ENCODE data around the gene SRPRB.
A peak's percentile ranks its signal among the peaks of the same experiment; 100 is the strongest.

Gene SRPRB, protein sequence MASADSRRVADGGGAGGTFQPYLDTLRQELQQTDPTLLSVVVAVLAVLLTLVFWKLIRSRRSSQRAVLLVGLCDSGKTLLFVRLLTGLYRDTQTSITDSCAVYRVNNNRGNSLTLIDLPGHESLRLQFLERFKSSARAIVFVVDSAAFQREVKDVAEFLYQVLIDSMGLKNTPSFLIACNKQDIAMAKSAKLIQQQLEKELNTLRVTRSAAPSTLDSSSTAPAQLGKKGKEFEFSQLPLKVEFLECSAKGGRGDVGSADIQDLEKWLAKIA

DNA sequence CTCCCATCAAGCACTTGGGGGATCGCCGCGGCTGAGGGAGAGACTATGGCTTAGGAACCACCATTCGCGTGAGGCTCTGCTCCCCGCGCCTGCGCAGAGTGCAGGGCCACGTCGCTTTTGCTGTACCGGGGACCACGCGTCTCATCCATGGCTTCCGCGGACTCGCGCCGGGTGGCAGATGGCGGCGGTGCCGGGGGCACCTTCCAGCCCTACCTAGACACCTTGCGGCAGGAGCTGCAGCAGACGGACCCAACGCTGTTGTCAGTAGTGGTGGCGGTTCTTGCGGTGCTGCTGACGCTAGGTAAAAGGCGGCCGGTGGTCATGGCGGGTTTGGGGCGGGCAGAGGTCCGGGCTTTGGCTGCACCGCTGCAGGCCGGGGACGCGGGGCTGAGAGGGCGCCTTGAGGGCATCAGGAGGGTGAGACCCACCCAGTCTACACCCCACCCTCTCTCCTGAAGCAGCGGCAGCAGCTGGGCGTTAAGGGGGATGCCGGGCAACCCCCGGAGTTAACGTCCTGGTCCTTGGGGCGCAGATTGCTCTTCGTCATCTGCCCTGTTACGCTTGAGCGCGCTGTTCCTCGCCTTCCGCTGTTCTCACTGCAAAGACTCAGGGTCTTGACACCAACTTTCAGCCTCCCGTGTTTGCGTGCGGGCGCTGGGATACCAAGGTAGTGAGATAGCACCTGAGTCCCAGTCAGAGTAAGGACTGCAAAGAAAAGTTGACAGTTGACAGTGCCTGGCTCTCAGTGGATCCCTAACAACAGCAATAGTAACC, at the start of gene SRPRB:
SRPRB (plus strand) TSS at position 114 of the 774 bp plus-strand sequence; CDS start at position 148, 34 bp downstream.
- DNase-seq = peak; percentile 92

DNA sequence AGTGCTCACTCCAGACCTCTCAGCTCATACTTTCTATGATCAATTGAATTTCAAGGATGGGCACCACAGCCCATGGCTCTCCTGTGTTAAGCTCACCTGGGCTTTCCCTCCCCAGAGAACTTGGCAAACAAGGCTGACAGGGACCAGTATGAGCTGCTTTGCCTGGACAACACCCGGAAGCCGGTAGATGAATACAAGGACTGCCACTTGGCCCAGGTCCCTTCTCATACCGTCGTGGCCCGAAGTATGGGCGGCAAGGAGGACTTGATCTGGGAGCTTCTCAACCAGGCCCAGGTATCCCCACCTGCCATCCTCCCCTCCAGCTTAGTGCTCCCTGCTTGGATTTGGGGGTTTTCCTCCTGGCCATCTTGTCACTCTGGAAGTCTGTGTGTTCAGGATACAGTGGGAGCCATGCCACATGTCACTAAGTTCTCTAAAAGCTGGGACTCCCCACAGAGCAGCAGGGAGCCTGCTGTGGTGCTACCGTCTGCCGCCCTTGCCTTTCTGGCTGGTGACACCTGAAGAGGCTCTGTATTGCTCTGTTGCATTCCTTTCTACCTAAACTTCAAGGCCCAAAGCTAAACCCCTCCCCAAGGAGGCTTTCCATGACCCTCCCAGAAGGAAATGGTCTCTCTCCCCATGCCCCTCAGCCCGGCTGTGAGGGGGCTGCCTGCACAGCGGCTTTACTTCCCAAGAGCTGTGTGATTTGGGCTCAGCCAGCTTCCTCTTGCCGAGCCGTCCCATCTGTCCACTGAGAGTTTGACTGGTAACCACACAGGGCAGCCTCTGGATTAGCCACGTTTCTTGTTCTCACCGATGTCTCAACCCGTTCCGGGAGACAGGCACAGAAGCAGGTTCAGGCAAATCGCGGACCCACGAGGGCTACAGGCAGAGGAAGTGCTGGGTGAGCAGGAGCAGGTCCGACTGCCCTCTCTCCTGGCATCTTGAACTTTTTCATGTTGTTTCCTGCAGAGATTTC, 48.6 kb upstream of the SRPRB start:
- no peak for DNase-seq

DNA sequence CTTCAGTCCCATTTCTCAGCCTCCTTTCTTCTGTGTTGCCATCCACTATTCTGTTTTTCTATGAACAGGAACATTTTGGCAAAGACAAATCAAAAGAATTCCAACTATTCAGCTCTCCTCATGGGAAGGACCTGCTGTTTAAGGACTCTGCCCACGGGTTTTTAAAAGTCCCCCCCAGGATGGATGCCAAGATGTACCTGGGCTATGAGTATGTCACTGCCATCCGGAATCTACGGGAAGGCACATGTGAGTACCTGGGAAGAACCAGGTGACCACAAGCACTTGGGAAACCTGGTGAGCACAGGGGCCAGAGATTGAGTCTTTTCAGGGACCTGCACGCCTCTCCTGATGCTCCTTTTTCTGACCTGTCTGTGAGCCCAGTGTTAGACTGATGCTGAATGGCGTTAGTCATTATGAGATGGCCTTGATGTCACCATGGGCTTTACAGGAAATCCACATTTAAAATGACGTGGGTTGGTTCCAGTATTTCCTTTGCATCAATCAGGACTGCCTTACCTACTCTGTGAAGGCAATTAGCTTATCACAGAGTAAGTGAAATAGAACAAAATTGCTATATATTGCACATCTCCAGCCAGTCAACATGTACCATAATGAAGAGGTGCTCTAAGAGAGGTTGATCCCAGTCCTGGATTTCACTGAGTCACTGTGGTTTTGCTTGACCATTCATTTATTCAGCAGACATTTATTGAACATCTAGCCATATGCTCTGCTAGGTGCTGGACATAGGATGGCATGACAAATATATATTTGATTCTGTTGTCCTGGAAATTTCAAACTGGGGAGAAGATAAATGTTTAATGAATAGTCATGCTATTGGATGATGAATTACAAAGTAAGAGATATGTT, 47.7 kb upstream of the SRPRB start:
- DNase-seq = no peak

DNA sequence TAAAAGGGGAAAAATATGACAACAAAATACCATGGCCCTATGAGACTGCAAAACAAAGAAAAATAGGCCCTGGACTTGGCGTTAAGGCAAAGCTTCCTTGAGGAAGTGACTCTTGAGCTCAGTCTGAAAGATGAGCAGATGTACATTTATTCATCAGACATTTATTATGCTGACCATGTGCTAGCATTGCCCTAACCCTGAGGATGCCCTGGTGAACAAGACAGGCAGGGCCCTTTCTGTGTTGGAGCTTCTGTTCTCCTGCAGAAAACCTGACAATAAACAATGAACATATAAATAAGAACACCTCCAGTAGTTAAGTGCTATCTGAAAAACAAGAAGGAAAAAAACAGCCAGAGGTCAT, 47.1 kb upstream of the SRPRB start:
- no peak for DNase-seq

DNA sequence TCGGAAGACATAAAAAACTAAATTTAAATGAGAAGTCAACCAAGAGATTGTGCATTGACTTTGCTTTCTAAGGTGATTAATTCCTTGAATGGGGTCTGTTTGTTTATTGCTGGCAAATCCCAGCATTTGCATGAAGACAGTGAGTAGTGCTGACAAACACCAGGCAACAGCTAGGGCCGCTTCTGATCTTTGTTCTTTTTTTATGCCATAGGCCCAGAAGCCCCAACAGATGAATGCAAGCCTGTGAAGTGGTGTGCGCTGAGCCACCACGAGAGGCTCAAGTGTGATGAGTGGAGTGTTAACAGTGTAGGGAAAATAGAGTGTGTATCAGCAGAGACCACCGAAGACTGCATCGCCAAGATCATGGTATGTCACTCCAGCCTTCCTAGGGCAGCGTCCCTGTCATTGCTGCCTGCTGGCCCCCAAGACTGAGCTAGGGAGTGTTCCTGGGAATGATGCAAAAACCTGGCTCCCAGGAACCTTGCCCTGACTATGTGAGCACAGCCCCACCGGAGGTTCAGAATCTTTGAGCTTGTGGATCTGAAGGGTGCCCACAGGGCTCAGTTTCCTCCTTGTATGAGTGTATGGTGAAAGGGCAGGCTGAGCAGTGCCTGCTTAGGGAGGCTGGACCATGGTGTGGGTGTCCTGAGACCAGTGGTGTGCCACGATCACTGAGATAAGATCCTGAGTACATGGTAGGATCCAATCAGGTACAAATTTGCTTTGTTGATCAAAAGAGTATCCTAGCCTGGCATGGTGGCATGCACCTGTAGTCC, 46.5 kb upstream of the SRPRB start:
- DNase-seq = no peak

DNA sequence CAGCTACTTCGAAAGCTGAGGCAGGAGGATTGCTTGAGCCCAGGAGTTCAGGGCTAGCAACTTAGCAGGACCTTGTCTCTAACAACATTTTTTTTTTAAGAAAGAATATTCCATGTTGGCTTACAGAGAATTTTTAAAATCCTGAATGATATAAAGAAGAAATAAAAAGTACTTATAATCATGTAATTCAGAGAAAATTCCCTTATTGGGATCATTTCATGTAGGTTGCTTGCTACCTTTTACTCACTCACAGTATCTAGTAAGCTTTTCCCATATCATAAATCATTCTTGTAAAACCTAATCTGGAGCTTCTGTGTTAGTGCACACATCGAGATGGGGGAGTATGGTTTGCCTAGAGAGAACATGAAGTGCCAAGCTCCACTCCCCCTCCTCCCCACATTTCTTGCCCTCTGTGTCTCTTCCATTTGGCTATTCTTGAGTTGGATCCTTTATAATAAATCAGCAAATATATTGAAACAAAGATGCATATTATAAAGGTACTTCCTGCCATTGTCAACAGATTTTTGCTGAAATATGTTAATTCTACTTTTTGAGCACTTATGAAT, 45.8 kb upstream of the SRPRB start:
- DNase-seq = no peak

DNA sequence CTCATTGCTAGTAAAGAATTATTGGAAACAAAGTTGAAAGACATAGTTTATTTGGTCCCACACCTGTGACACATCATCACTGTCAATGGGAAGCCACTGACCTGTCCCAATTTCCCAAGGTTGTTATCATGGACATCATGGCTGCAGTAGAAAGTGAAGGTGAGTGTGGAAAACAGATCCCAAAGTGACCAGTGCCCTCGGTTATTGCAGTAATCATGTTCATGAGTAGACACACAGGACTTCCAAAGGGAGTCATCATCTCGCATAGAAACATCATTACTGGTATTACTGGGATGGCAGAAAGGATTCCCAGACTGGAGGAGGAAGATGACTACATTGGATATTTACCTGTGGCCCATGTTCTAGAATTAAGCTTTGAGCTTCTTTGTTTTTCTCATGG, 44.7 kb upstream of the SRPRB start:
- DNase-seq = no peak

DNA sequence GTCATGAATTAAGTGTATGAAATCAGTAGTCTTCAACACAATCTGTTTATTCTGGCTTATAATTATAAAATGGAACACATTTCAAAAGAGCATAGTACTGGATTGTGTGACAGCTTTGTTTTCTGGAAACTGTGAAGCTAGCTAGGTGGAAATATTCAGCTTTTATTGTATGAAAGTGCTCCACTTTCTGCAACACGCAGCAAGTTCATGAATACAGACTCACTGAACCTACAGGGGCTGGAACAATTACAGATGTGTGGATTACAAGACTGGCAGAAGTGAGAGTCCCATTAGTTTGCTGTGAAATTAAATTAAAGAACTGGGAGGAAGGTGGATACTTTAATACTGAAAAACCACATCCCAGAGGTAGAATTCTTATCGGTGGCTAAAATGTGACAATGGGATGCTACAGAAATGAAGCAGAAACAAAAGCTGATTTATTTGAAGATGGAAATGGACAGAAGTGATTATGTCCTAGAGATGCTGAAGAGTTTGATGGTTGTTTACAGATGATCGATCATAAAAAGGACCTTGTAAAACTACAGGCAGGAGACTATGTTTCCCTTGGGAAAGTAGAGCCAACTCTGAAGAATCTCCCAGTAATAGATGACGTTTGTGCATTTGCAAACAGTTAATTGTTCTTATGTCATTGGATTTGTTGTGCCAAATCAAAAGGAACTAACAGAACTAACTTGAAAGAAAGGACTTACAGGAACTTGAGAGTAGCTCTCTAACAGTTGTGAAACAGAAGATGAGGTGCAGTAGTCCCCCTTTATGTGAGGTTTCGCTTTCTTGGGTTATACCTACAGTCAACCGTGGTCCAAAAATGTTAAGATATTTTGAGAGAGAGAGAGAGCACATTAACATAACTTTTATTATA, 43.8 kb upstream of the SRPRB start:
- DNase-seq = no peak

DNA sequence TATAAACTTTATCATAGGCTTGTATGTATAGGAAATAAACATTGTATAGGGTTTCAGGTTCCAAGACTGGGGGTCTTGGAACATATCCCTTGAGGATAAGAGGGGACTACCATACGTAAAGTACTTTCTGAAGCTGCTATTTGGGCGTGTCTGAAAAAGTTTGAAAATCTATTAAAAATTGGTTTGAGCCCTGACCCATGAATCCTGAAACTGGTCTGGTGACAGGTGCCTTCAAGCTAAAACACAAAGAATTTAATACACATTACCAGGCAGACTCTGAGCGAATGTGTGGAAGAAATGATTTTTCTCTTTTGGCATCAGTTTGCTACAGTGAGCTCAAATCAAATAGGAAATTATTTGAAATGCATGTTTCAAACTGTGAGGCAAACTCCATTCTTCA, 43.1 kb upstream of the SRPRB start:
- DNase-seq = no peak

DNA sequence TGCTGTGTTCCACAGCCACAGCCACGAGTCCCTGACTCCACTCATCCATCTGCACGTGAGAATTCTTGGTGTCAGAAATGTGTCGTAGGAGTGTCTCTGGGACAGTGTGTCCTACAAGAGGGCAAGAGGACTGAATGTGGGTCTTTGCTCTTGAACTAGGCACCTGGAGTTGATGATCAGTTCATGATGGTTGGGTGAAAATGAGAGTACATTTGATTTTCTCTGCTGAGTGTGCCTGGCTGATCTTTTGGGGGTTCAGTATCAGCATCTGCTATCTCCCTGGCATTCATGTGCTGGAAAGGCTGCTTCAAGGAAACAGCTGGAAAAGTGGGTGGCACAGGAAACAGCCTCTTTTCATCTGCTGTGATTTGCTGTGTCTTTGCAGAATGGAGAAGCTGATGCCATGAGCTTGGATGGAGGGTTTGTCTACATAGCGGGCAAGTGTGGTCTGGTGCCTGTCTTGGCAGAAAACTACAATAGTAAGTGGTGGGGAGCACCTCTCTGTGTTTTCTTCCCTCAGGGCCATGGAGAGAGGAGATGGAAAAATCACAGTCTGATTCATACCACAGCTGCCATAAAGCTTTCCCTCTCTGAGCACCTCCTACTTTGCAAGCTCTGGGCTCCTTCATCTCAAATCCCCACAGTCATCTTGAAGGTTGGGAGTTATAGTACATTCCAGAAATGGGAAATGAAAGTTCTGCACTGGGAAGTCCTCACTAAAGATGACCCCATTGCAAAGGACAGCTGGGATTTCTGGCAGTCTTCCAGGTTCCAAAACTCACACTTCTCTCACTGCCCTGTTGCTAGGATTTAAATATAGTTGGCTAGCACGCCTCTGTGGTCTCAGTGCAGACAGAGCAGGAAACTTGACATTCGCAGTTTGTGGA, 41.6 kb upstream of the SRPRB start:
- no peak for DNase-seq

DNA sequence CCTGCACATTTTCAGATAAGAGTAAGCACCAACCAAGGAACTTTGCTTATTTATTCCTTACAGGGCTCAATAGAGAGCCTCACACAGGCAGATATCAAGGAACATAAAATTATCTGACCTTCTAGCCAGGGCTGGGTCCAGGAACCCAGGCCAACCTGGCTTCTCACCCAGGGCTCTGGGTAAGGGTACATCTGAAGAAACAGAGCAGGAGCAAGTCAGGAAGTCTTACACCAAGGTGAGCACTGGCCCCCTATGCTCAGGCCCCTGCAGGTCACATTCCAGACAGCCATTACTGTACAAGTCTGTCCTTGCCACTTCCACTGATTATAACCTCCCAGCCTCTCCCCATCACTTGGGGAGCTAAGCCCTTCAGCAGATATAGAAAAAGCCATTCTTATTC, 40.4 kb upstream of the SRPRB start:
- no peak for DNase-seq

DNA sequence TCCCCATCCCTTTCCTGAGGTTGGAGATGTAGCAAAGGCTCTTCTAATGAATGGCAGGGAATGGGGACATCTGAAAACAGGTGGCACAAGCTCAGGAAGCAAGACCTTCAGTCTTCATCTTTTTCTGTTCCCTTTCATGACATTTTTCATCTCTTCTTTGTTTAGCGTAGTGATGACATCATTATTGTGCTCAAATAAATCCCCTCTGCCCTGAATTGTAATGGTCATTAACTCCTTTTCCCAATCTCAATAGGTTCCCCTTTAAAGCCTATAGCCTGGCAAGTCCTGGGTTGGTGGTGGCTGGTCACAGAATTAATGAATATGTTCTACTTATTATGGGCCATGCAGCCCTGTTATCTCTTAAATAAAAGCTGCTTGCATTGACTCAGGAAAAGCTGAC, 38.0 kb upstream of the SRPRB start:
- no peak for DNase-seq

DNA sequence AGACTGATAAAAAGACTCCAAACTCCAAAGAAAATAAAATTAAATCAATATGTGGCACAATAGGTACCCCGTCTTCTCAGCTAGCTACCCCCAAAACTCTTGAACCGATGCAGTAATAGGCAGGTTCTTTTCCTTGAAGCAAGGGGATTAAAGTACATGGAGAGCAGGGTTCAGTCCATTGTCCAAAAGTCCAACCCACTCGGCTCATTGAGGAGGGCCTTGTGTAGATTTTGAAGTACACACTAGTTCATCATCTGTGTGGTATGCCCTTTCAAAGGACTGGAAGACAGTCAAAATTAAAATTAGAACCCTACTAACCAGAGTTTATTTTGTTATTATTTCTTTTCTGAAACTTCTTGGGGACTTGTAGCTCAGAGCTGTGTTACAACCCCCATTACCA, 36.1 kb upstream of the SRPRB start:
- no peak for DNase-seq

DNA sequence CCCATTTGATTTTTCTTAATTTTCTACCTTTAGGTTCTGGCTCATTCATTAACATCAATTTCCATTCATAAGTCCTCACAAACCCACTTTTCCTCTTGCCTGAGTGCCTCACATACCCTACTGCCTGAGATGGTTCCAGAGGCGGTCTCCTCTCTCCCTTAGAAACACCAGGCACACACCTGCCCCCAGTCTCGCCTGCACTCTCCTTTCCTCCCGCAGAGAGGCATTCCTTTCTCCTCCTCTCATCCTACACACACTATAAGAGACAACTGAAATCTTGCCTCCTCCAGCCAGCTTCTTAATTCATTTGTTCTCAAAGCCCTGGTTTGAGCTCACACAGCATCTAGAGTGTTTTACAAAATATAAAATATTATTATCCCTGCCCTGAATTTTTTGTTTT, 31.9 kb upstream of the SRPRB start:
- DNase-seq = no peak

DNA sequence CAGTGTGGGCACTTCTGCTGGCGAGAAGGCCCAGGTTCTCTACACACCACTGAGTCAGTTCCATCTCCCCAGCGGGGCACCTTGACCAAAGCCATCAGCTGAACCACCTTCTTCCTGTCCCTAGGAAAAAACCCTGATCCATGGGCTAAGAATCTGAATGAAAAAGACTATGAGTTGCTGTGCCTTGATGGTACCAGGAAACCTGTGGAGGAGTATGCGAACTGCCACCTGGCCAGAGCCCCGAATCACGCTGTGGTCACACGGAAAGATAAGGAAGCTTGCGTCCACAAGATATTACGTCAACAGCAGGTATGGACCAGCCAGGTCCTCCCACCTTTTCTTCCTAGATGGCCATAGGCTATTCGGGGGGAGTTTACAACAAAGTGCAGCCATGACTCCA, 30.3 kb upstream of the SRPRB start:
- no peak for DNase-seq

DNA sequence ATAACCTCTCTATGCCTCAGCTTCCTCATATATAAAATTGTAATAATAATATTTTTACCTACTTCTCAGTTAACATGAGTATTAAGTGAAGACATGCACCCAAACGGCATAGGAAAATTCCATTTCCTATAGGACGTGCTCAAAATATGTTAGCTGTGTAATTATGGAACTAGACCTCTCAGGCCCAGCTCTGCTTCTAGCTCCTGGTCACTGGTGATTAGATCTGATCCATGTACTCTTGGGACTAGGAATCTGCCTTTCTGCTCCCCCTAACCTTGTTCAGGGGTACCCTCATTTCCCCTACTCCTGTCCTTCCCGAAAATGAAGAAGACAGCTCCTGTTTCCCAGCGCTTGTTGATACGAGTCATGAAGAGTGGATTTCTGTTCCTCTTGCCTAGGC, 29.8 kb upstream of the SRPRB start:
- no peak for DNase-seq

DNA sequence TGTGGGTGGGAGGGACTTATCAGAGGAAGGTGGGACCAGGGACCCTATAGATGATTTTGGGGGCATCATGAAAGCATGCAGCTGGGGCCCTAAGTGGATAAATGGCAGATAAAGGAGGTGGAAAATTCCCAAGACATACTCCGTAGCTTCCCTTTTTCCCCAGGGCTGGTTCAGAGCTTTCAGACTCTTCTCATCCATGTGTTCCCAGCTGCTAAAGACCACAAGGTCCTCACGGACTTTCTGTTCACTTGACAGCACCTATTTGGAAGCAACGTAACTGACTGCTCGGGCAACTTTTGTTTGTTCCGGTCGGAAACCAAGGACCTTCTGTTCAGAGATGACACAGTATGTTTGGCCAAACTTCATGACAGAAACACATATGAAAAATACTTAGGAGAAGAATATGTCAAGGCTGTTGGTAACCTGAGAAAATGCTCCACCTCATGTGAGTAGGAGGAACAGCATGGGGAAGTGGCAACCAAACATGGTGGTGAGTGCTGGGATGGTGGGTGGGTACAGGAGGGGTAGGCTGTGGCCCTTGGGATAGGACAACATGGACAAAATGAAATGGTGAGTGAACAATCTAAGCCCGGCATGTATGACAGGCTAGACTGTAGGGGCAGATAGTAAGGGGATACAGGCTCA, 28.7 kb upstream of the SRPRB start:
- no peak for DNase-seq

DNA sequence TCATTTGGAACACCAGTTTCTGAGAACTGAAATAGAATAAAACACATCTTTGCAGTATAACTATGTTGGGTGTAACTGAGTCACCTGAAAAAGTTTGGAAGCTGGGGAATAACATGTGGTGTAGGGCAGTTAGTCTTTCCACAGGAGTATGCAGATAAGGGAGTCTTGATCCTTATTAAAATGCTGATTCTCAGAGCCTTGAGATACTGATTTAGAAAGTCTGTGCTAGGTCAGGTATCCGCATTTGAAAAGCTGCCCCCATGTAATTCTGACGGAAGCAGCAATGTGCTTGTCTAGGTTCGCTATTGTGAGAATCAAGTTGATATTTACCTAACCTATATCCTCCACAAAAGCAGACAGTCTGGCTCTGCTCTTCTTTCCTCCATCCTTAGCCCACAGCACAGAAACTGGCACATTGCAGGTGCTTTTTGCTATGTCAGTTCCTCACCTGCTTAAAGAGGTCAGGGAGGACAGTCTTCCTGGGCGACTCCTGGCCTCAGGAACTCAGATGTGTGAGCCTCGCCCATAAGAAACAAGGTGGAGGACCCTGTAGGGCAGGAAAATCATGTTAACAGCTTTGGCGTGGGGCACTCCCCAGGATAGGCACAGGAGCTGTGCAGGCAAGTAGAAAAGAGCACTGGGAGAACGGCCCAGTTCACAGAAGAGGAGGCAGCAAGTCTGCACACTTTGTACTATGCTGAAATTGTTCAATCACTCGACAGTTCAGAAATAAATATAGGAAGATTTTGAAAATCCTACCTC, 27.6 kb upstream of the SRPRB start:
- DNase-seq = no peak
